Endometrial microvascular endothelial cells (primary cell): ENCODE results near the gene ELK3. TPM values are rescaled to one million over a fixed set of nuclear protein-coding genes. Genes with fewer than 3 reads are reported as not detected.

Experiments
- in situ Hi-C: cut with HindIII; loops from 2 replicates; pipeline ENCODE4 v1.10.0; 2017; ENCODE audit warnings: low sequenced_read_pairs, low pct_unique_long_range_greater_than_20kb; ENCODE audit errors: inconsistent ontology term
- total RNA-seq: library from RNA; depleted of rRNA; stranded (reverse); fragments of >200 nt; gene quantifications from one replicate; pipeline ENCODE4 v1.2.3, GENCODE V29; 2015; ENCODE audit errors: inconsistent ontology term

ELK3 gene
- total RNA-seq, 1 donor from 2014 or later, result 28.1 TPM

DNA sequence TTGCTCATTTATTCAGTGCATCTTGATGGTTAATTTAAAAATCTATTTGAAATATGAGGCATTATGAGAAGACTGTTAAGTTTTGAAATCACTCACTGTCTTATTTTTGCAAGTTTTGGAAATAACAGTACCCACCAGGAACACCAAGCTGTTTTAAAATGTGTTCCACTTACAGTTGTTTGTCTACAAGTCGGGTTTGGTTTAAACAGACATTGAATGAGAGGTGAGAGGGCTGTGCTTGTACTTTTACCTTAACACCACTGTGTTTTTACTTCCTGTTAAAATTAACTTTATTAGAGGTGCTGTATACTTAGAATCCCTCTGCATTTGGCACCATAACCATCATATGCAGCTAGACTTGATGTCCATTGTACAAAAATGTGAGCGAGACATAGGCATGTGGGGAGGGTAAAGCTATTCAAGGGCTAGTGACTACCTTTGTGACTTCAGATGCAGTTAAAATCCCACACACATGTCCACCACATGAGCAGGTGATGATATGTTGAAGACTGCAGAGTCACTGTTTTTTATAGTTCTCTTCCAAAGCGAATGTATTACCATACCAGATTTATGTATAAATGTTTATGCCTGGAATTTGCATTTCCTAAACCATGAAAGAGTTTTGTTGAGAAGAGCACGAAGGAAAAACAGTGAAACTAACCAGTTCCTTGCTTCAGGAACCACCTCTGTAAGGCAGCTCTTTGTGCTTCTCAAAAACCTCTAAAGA is 12.9 kb downstream of the ELK3 start:
- in situ Hi-C loops, result no loop called here

DNA sequence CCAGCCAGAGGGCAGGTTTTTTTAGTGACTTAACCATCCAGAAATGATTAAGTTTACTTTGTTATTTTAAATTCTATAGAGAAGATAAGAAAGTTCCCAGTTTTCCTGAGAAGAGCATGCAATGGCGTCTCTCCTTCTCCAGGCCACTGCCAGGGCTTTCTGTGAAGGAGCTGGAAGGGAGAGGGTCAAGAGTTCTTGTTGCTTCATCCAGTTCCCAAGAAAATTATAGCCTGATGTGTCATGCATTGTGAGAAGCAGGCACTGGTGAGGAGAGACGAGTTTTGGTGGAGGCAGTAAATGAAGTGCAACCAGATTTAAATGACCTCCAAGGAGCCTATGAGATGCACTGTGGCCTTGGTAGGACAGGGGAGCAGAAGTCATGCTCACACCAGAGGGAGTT is 14.2 kb downstream of the ELK3 start:
- in situ Hi-C loops, result no loop called here

DNA sequence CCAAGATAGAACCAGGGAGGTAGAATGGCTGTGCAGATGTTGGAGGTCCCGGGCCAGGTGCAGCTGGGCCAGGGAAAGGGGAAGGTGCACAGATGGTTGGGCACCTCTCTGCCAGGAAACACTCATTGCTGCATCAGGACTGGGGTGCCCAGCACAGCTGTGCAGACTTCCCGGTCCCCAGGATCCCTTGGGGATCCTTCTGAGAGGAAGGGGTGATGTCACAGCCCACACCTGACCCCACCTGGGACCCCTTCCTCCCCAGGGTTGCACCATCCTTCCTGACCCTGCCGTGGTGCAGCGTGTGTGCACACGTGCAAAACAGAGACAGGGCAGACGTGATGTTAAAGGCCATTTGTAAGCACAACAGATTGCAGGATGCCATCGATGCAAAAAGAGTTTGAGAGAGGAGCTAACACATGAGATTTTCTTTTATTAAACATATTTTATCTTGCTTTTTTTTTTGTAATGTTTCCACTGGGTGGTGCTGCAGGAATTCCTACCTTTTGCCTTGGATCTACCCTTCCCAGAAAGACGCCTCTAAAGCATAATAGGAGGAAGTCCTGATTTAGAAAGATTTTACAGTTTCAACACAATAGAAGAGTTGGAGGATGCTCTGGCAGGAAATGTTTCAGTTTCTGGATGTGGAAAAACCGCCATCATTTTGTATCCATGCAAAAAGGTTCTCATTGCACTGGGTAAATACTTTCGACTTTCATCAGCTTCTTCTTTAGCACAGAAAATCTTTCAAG is 14.8 kb downstream of the ELK3 start:
- in situ Hi-C loops, result no loop called here

DNA sequence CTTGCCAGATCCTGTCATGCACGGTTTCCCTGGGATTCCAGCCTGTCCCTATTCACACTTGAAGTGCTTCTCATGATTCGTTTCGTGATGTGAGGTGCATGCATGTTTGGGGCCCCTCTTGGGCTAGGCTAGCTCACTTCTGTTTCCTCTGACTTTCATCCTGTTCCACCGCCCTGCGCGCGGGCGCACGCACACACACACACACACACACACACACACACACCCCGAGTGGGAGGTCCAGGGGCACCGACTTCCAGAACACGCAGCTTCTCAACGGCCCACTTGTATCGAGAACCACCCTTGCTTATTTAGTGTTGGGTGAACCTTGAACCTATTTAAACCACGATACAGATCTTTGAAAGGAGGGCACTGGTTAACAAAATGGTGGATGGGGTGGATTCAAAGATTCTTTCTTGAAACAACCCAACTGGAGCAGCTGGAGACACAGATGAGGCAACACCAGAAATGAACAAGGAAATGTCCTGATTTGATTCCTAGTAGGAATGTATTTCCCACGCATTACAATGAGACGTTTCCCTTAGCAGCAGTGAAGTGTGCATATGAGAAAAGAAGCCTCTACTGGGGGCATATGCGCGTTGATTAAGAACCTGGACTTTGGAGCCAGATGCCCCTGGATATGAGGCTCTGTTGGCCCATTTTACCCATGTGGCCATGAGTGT is 16.3 kb downstream of the ELK3 start:
- in situ Hi-C loops, result no loop called here

DNA sequence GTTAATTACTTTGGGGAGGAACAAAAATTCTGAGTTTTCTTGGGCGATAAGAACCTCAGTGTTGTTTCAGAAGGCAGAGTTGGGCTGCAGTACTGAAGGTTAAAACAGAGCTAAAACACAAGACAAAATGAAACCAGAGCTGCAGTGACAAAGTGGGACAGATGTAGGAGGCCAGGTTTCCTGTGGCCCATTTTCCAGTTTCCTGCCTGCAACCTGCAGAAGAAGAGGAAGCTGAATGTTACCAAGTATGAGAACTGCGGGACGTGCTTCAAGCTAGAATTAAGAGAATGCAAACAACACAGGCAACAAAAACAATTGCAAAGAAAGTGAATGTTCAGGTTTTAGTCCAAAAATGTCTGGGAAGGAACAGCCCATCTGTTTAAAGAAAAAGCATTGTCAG is 17.8 kb downstream of the ELK3 start:
- in situ Hi-C loops, result no loop called here

DNA sequence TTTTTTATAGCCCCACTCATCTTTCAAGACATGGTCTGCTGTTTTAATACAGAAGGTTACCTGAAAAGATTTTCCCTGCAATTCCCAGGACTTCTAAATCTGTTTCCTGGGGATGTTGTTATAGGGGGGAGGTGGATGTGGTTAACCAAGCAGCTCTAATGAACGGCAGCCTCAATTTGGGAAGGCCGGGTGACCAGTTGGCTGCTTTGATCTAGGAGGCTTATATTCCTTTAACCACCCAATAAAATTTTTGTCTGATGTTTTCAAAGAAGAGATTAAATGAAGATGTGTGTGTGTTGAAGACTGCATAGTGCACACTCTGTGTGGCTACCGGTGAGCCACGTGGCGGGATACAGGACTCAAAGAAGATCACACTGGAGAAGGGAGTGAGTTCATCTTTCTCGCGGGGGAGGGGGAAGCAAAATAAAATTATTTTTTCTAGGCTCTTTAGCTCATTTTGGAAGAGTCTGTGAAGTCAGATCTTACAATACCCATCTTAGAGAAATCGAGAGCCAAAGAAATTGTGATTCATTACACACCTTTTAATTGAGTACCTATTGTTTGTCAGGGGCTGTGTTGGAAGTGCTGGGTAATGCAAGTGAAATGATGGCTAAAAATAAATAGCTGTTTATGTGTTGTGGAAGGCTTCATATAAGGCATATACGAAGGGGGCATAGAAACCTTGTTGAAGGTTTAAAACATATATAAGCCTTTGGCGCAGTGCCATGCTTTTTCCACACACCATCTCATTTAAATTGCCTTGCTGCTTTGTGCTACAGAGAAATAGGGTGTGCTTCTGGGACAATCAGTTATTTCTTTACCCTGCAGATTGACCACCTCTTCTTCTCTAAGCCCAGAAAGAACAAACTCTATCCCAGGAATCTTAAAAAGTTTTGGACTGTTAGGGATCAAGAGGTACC is 18.5 kb downstream of the ELK3 start:
- in situ Hi-C loops, result no loop called here

DNA sequence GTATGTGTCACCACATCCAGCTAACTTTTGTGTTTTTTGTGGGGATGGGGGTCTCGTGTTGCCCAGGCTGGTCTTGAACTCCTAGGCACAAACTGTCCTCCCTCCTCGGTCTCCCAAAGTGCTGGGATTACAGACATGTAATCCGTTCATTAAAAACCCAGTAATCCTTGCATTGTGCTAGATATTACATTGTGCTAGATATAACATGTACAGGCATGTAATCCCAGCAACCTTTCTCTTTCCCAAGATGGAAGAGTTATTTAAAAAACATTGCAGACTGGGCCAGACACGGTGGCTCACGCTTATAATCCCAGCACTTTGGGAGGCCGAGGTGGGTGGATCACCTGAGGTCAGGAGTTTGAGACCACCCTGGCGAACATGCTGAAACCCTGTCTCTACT is 19.7 kb downstream of the ELK3 start:
- in situ Hi-C loops, result no loop called here

DNA sequence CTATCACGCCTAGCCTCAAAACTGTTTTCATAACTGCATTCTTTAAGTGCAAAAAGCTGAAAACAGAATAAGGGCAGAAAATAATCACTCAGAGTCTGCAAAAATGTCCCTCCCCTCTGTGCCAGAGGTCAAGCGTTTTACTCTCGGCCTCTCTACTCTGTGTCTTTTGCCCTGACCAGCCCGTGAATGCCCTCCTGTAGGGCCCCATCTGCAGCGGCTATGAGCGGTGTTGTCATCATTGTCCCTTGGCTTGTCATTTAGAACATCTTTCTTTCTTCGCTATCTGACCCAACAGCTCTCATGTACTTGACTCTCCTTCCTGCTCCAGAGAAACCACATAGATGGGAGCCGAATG is 21.7 kb downstream of the ELK3 start:
- in situ Hi-C loops, result no loop called here

DNA sequence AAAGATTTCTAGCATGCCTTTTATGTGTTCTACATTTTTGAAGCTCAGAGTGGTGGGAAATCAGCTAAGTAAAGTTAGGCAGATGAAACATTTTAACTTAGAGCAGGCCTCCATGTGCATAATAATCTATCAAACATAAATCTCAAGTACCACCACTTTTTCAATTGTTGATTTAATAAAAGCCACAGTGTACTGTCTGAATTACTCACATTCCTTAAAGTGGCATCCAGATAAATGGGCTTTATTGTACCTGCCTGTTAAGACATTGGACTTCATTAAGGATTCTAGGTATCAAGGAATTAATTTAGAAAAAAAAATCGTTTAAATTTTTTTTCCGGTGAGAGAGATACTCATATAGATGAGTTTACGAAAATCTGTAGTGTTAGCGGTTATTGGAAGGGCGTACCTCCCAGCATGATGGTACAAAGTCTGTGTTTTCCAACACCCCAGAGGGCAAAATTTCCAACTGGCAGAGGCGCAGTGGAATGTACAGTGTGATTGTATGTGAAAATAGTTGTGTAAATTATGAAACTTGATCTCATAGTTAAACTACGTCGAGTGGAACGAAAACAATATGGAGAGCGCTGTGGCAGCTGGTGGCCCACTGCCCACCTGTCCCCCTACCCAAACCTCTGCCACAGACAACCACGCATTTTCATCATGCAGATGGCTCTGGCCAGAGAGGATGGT is 25.0 kb downstream of the ELK3 start:
- in situ Hi-C loops, result no loop called here

DNA sequence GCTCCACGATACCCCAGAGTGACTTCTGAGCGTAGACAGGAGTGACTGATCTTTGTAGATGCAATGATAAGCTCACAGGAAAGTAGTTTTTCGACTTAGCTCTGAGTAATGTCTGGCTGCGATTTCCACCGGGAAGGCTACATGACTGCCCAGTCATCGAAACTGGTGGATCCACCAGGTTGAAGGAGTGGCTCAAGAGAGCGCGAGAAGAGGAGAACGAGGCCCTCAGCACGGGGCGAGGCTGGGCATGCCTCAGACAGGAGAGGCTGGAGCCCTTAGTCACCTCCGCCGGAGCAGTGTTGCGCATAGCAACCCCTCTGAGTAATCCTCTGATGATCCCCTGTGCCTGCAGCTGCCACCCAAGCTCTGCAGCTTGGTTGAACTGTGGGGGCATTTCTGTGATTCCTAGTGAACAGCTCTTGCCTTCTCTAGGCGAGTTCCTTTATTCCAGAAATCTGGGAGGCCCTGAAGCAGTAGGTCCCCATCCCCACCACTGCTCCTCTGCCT is 25.6 kb downstream of the ELK3 start:
- in situ Hi-C loops, result no loop called here

DNA sequence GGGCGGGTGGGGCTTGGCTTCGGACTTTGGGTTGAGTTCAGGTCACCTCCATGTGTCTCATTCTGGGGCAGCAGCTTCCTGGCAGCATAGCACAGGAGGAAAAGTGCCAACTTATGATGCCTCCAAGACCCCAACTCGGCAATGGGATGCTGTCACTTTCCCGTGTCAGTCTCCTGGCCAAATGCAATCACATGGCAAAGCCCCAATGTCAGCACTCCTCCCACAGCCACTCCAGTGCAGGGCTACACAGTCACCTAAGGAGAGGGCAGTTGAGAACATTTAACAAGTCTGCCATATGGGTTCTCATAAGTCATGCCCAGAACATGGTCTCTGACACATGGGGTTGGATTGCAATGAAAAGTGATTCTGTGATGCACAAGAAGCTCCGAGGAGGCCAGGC is 26.7 kb downstream of the ELK3 start:
- in situ Hi-C loops, result no loop called here

DNA sequence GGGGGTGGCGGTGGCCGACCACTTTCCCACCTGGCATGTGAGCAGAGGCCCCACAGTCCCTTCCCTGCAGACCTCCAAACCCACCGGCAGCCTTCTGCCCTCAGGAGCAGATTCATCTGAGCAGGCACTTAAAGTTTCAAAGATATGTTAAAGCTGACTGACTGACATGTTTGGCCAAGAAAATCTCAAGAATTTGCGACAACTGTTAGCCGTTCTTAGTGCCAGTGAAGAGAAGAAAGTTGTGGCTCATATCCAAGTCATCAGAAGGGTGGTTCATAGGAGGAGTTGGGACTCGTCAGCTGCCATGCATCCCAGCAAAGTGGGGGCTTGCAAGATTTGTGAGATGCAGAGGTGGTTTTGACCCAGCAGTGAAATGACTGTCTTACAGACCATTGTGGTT is 27.2 kb downstream of the ELK3 start:
- in situ Hi-C loops, result no loop called here

DNA sequence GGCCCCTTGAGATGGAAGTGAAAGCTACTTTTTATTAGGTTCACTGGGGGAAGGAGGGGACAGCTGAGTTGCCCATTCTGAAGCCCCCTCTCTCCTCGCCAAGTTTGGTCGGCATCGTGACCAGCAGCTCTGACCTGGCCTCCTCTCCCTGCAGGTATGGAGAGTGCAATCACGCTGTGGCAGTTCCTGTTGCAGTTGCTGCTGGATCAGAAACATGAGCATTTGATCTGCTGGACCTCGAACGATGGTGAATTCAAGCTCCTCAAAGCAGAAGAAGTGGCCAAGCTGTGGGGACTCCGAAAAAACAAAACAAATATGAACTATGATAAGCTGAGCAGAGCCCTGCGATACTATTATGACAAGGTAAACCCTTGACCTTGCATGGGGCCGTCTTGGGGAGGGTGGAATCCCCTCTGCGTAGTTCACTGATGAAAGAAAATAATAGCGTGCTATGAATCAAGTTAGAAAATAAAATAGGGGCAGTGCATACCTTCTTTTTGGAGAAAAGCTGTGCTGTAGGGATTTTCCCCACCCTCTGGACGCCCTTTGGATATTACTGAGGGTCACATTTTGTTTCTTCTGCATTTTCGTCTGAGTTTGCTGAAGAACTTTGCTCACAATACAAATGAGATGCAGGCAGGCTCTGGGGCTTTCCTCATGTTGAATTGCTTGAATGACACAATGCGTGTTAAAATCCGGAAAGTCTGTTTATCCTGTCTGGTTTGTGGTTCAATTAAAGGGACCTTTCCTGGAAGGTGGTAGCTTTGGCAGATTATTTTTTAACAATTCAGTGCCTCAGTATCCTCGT is 29.4 kb downstream of the ELK3 start:
- in situ Hi-C loops, result no loop called here

DNA sequence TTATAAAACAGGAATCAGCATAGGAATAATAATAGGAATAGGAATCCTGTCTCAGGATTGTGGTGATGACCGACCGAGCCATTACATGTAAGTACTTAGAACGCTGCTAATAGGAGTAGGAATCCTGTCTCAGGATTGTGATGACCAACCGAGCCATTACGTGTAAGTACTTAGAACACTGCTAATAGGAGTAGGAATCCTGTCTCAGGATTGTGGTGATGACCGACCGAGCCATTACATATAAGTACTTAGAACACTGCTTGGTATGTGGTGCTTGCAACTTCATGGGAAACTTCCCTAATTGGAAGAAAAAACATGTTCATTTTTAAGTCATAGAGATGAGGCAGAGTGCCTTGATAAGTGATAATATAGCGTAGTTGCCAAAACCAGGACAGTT is 30.0 kb downstream of the ELK3 start:
- in situ Hi-C loops, result no loop called here

DNA sequence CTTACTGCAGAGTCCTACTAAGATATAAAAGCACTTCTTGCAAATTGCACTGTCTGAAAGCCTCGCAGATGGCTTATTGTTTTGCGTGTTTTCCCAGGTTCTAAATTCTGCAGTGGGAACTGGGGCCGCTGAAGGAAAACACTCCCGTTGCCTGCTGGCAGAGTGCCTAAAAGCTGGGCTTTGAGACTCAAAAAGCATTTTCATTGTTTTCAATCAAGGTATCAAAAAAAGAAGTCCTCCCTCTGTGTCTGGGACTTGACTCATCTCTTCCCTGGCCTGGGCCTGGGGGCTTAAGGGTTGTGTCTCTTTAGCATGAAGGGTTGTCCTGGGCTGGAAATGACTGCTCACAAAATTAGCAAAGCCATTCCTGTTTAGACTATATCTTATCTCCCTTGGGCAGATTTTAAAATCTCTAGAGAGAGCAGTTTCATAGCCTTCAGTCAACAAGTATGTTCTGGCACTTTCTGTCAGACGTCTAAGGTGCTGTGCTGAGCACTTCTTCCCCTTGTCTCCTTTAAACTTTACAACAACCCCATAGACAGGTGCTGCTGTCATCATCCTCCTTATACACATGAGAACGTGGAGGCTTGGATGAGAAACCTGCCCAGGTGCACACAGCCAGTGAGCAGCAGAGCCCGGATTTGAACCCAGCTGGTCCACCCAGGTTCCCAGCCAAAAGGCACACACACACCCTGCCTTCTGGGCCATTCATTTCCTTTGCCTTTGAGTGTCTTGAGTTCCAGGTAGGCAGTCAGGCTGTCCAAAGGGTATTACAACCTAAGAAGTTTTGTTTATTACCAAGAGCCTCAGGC is 31.1 kb downstream of the ELK3 start:
- in situ Hi-C loops, result no loop called here

DNA sequence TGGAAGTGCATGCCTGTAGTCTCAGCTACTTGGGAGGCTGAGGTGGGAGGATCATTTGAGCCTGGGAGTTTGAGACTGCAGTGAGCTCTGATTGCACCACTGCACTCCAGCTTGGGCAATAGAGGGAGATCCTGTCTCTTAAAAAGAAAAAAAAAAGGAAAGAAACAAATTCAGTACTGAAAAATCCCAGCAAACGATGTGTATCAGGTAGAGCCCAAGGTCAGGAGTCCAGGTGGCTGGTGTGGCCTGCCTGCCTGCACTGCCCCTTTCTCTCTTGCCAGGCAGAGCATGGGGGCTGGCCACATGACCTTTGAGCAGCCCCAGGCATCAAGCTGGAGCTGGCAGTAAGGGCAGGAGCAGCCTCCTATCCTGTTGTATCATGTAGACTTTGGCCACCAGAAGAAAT is 31.8 kb downstream of the ELK3 start:
- in situ Hi-C loops, result no loop called here

DNA sequence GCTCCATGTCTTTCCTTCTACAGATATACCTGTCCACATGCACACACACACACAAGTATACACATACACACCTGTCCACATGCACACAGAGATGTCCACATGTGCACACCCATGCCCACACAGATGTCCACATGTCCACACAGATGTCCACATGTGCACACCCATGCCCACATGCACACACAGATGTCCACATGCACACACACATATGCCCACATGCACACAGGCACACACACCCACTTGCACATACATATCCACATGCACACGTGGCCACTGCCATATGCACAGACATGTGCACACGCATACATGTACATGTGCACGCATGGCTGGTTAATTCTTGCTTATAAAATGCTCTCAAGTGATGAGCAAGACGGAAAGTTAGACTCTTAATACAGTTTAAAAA is 32.2 kb downstream of the ELK3 start:
- in situ Hi-C loops, result no loop called here
